K562 (cell line): ENCODE results near the gene TAGLN3. TPM values are rescaled to one million over a fixed set of nuclear protein-coding genes. Genes with fewer than 3 reads are reported as not detected.
A peak's percentile ranks its signal among the peaks of the same experiment; 100 is the strongest.

Experiments used
- CHD4 ChIP-seq: fragments of 200-600 bp; sonication (generic); IDR thresholded peaks from 3 replicates; pipeline ENCODE4 v1.6.1; 2012; ENCODE audit warnings: low read depth, mild to moderate bottlenecking, mixed read lengths, low read length, inconsistent platforms; ENCODE audit not compliant: insufficient read depth, insufficient replicate concordance, poor library complexity, severe bottlenecking
- CXXC5 ChIP-seq: fragments of 250-450 bp; sonication (Bioruptor Pico); IDR thresholded peaks from 2 replicates; pipeline ENCODE4 v1.8.0; 2022; ENCODE audit warnings: inconsistent platforms, mild to moderate bottlenecking, moderate library complexity
- FOXK1 ChIP-seq: sonication (generic); formaldehyde crosslinking; IDR thresholded peaks from 2 replicates; pipeline ENCODE4 v1.8.0; 2022; ENCODE audit warnings: missing genetic modification reagents, mild to moderate bottlenecking, borderline replicate concordance
- FUS ChIP-seq: fragments of 200-400 bp; formaldehyde crosslinking; optimal IDR thresholded peaks from 2 replicates; pipeline ENCODE3; 2017; ENCODE audit warnings: low read depth, low read length
- PHF20 ChIP-seq: fragments of 450-650 bp; IDR thresholded peaks from 2 replicates; pipeline ENCODE4 v1.6.1; 2018; ENCODE audit not compliant: partially characterized antibody
- RREB1 ChIP-seq: fragments of 250-450 bp; sonication (Bioruptor Pico); IDR thresholded peaks from 2 replicates; pipeline ENCODE4 v1.4.0; 2020
- SMARCA4 ChIP-seq: fragments of 450-650 bp; IDR thresholded peaks from 2 replicates; pipeline ENCODE4 v1.6.1; 2016
- SMARCE1 ChIP-seq: fragments of 450-650 bp; IDR thresholded peaks from 2 replicates; pipeline ENCODE4 v1.7.1; 2016; ENCODE audit warnings: mild to moderate bottlenecking
- TAF9B ChIP-seq: fragments of 450-650 bp; IDR thresholded peaks from 2 replicates; pipeline ENCODE4 v1.6.1; 2018; ENCODE audit warnings: mild to moderate bottlenecking; ENCODE audit not compliant: partially characterized antibody
- TBL1XR1 ChIP-seq, 2 experiments: IDR thresholded peaks; 2 replicates each; pipeline ENCODE4 v1.6.1; 2012; ENCODE audit warnings: improper control_type of control experiment in 2 of 2, low read length in 2 of 2, mild to moderate bottlenecking in 1 of 2
- YY1 ChIP-seq, 3 experiments: IDR thresholded peaks; 2 replicates each; pipeline ENCODE4 v1.6.1; 2011; ENCODE audit warnings: low read length in 2 of 3, mild to moderate bottlenecking in 2 of 3, moderate library complexity in 2 of 3, borderline replicate concordance in 1 of 3, control low read depth in 1 of 3, low read depth in 1 of 3; ENCODE audit not compliant: insufficient read depth in 3 of 3, insufficient replicate concordance in 2 of 3, control insufficient read depth in 1 of 3, insufficient read length in 1 of 3; ENCODE audit errors: extremely low read depth in 1 of 3
- ZKSCAN1 ChIP-seq: fragments of 150-350 bp; IDR thresholded peaks from 2 replicates; pipeline ENCODE4 v1.6.1; 2016; ENCODE audit warnings: low read depth, low read length
- polyA plus RNA-seq, 8 experiments: library from polyadenylated mRNA; depleted of rRNA in 4 of 8; stranded (reverse) in 5 of 8; unstranded in 3 of 8; fragments of >200 nt; fragmentation: Nextera tagmentation in 2 of 8; fragmentation: Illumina TruSeq in 1 of 8; extraction: Ambion mirVana in 2 of 8; extraction: Trizol in 1 of 8; gene quantifications; 2 replicates each; pipeline versions ENCODE4 v1.2.1 to v1.2.3, GENCODE V29; 2011 to 2014; ENCODE audit warnings: inconsistent platforms in 1 of 8, missing spikeins in 1 of 8
- total RNA-seq, 7 experiments: library from RNA; depleted of rRNA in 6 of 7; stranded (reverse); fragments of >200 nt in 6 of 7; fragmentation: Illumina TruSeq in 2 of 7; extraction: Trizol in 2 of 7; gene quantifications; 2 replicates each; pipeline versions ENCODE4 v1.2.1 to v1.2.3, GENCODE V29; 2011 to 2021; ENCODE audit warnings: low replicate concordance in 1 of 7
- TF ChIP-seq, protein P1 (sequence below): fragments of 250-450 bp; sonication (Bioruptor Pico); IDR thresholded peaks from 2 replicates; pipeline ENCODE4 v1.5.0; 2021

TAGLN3 gene
- total and polyA plus RNA-seq, 9 of the 15 experiments (the other 6 are each of a cell fraction or from before 2014, with no cell fraction given) = 0.06 TPM; not detected in 7

GRCh38 chr3:111978583-111979433 lies 19.9 kb upstream of the TAGLN3 start, which contains the start of gene ABHD10 (continued):
- TF ChIP-seq SMARCA4 (no peak), PHF20 (no peak), CXXC5 (CRISPR knock-in tag) (peak; percentile 79), RREB1 (no peak), ZKSCAN1 (no peak), FUS (no peak), TBL1XR1 (IDR thresholded peaks at IDR 0.05; ENCODE audit: low read length in 2 of 2) (no peak), SMARCE1 (no peak), TAF9B (peak; percentile 31), CHD4 (no peak), FOXK1 (CRISPR knock-in tag) (no peak), YY1 (IDR thresholded peaks at IDR 0.05; ENCODE audit: borderline replicate concordance in 1 of 3, control insufficient read depth in 1 of 3, extremely low read depth in 1 of 3, insufficient read depth in 3 of 3, insufficient read length in 1 of 3, insufficient replicate concordance in 2 of 3, low read depth in 1 of 3, low read length in 2 of 3) (peak; percentile 45 to 80 (median 79))
- TF ChIP-seq, protein P1, sequence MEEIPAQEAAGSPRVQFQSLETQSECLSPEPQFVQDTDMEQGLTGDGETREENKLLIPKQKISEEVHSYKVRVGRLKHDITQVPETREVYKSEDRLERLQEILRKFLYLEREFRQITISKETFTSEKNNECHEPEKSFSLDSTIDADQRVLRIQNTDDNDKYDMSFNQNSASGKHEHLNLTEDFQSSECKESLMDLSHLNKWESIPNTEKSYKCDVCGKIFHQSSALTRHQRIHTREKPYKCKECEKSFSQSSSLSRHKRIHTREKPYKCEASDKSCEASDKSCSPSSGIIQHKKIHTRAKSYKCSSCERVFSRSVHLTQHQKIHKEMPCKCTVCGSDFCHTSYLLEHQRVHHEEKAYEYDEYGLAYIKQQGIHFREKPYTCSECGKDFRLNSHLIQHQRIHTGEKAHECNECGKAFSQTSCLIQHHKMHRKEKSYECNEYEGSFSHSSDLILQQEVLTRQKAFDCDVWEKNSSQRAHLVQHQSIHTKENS (CRISPR knock-in tag) = no peak
